K562 (cell line): Measurements from ENCODE around the gene SMARCC1.

Experiments used
- ATF7 ChIP-seq: fragments of 450-650 bp; IDR thresholded peaks from 2 replicates; pipeline ENCODE4 v1.7.1; 2014; ENCODE audit warnings: mild to moderate bottlenecking, moderate library complexity
- FOSL1 ChIP-seq: fragments of 200-800 bp; sonication (Bioruptor generic); conservative IDR thresholded peaks from 2 replicates; pipeline ENCODE4 v1.6.1; 2016; ENCODE audit warnings: missing genetic modification characterization, missing compliant biosample characterization
- MYBL2 ChIP-seq, 2 experiments: fragments of 450-650 bp in 1 of 2; sonication (generic) in 1 of 2; formaldehyde crosslinking in 1 of 2; IDR thresholded peaks; 2 replicates each; pipeline versions ENCODE4 v1.6.1 to v1.8.1; 2017 to 2022; ENCODE audit warnings: borderline replicate concordance in 1 of 2, inconsistent platforms in 1 of 2, low read depth in 1 of 2, mild to moderate bottlenecking in 1 of 2, missing genetic modification reagents in 1 of 2, moderate library complexity in 1 of 2
- TAF1 ChIP-seq: IDR thresholded peaks from 2 replicates; pipeline ENCODE4 v1.6.1; 2011; ENCODE audit warnings: mild to moderate bottlenecking, low read length, moderate library complexity; ENCODE audit not compliant: insufficient read depth, control insufficient read depth, severe bottlenecking; ENCODE audit errors: extremely low read depth
- TBL1XR1 ChIP-seq, 2 experiments: IDR thresholded peaks; 2 replicates each; pipeline ENCODE4 v1.6.1; 2012; ENCODE audit warnings: improper control_type of control experiment in 2 of 2, low read length in 2 of 2, mild to moderate bottlenecking in 1 of 2
- TCF7L2 ChIP-seq: fragments of 150-350 bp; IDR thresholded peaks from 2 replicates; pipeline ENCODE4 v1.6.1; 2016; ENCODE audit warnings: low read depth, mild to moderate bottlenecking, low read length, moderate library complexity
- ZNF174 ChIP-seq: fragments of 250-450 bp; sonication (Bioruptor Pico); IDR thresholded peaks from 2 replicates; pipeline ENCODE4 v1.4.0; 2020; ENCODE audit warnings: mild to moderate bottlenecking
- ZNF311 ChIP-seq: fragments of 250-450 bp; sonication (Bioruptor Pico); IDR thresholded peaks from 2 replicates; pipeline ENCODE4 v1.4.0; 2020; ENCODE audit warnings: mild to moderate bottlenecking, moderate library complexity
- TF ChIP-seq, protein P1 (sequence below): fragments of 250-450 bp; sonication (Bioruptor Pico); IDR thresholded peaks from 2 replicates; pipeline ENCODE4 v1.8.0; 2022; ENCODE audit warnings: moderate library complexity, mild to moderate bottlenecking, inconsistent platforms
- TF ChIP-seq, protein P2 (sequence below), 3 experiments: IDR thresholded peaks in 2 of 3; conservative IDR thresholded peaks in 1 of 3; 2 replicates each; pipeline ENCODE4 v1.5.1; 2011 to 2012; ENCODE audit warnings: low read length in 3 of 3, mild to moderate bottlenecking in 3 of 3, control low read depth in 2 of 3, improper control_type of control experiment in 1 of 3, inconsistent platforms in 1 of 3, low read depth in 1 of 3, mixed read lengths in 1 of 3, moderate library complexity in 1 of 3; ENCODE audit not compliant: insufficient read depth in 2 of 3

DNA sequence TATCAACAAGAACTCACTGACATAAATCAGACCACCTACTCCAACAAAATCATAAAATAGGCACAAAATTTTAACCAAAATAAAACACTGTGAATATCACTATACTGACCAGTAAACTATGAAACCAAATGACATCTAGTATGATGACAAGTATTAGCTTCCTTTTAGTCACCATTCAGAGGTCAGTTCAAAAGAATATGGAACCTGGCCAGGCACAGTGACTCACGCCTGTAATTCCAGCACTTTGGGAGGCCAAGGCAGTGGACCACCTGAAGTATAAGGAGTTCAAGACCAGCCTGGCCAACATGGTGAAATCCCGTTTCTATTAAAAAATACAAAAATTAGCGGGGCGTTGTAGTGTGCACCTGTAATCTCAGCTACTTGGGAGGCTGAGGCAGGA is 65.8 kb downstream of the SMARCC1 start:
- no peak for TF ChIP-seq ZNF174
- TF ChIP-seq, protein P1, sequence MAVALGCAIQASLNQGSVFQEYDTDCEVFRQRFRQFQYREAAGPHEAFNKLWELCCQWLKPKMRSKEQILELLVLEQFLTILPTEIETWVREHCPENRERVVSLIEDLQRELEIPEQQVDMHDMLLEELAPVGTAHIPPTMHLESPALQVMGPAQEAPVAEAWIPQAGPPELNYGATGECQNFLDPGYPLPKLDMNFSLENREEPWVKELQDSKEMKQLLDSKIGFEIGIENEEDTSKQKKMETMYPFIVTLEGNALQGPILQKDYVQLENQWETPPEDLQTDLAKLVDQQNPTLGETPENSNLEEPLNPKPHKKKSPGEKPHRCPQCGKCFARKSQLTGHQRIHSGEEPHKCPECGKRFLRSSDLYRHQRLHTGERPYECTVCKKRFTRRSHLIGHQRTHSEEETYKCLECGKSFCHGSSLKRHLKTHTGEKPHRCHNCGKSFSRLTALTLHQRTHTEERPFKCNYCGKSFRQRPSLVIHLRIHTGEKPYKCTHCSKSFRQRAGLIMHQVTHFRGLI (CRISPR knock-in tag): no peak
- TF ChIP-seq FOSL1 (tag): peak; percentile 83
- no peak for TF ChIP-seq TBL1XR1 (IDR thresholded peaks at IDR 0.05; ENCODE audit: low read length in 2 of 2)
- TF ChIP-seq, protein P2, sequence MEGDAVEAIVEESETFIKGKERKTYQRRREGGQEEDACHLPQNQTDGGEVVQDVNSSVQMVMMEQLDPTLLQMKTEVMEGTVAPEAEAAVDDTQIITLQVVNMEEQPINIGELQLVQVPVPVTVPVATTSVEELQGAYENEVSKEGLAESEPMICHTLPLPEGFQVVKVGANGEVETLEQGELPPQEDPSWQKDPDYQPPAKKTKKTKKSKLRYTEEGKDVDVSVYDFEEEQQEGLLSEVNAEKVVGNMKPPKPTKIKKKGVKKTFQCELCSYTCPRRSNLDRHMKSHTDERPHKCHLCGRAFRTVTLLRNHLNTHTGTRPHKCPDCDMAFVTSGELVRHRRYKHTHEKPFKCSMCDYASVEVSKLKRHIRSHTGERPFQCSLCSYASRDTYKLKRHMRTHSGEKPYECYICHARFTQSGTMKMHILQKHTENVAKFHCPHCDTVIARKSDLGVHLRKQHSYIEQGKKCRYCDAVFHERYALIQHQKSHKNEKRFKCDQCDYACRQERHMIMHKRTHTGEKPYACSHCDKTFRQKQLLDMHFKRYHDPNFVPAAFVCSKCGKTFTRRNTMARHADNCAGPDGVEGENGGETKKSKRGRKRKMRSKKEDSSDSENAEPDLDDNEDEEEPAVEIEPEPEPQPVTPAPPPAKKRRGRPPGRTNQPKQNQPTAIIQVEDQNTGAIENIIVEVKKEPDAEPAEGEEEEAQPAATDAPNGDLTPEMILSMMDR (IDR thresholded peaks at IDR 0.05 in 2 of 3, conservative IDR thresholded peaks at IDR 0.05 in 1 of 3; ENCODE audit: insufficient read depth in 2 of 3, low read depth in 1 of 3, low read length in 3 of 3): no peak
- no peak for TF ChIP-seq ZNF311 (CRISPR knock-in tag)
- TF ChIP-seq ATF7: no peak
- TF ChIP-seq TAF1: no peak
- no peak for TF ChIP-seq TCF7L2
- no peak for TF ChIP-seq MYBL2 (IDR thresholded peaks at IDR 0.05; ENCODE audit: low read depth)
- no peak for TF ChIP-seq MYBL2 (CRISPR knock-in tag; IDR thresholded peaks at IDR 0.05; ENCODE audit: borderline replicate concordance)
